A549 (cell line): ENCODE results near the gene FAM107A.

Experiments
- CTCF ChIP-seq: fragments of >200 bp; sonication (Bioruptor Twin); formaldehyde crosslinking; IDR thresholded peaks from 3 replicates; pipeline ENCODE4 v1.5.1; 2016
- ELK1 ChIP-seq: fragments of 150-350 bp; IDR thresholded peaks from 2 replicates; pipeline ENCODE4 v1.6.1; 2014; ENCODE audit warnings: low read depth, mild to moderate bottlenecking, low read length
- EP300 ChIP-seq, 2 experiments: fragments of >200 bp; sonication (Bioruptor Twin); formaldehyde crosslinking; IDR thresholded peaks; 2 replicates in 1 of 2; 3 replicates in 1 of 2; pipeline ENCODE4 v1.6.1; 2016 to 2017

GRCh38 chr3:58594117-58594516, 16.9 kb upstream of the FAM107A start:
- TF ChIP-seq CTCF (no peak), ELK1 (no peak), EP300 (IDR thresholded peaks at IDR 0.05) (no peak)
